H9 (cell line): ENCODE measurements around the gene ATP12A. TPM values are rescaled to one million over a fixed set of nuclear protein-coding genes. Genes with fewer than 3 reads are reported as not detected.

Source experiments
- DNase-seq: peaks from one replicate; pipeline ENCODE4 v3.0.0-alpha.2; 2017
- H2AFZ ChIP-seq: one replicate; pipeline ENCODE4 v1.6.1; 2013; ENCODE audit warnings: mild to moderate bottlenecking, low read length, control low read depth, moderate library complexity
- H2AK5ac ChIP-seq: 2 replicates; pipeline ENCODE4 v1.6.1; 2013; ENCODE audit warnings: low read length, control low read depth, mixed read lengths; ENCODE audit not compliant: insufficient read length
- H2BK120ac ChIP-seq: one replicate; pipeline ENCODE4 v1.6.1; 2013; ENCODE audit warnings: low read depth, mild to moderate bottlenecking, low read length, control low read depth, inconsistent platforms; ENCODE audit not compliant: poor library complexity, severe bottlenecking
- H2BK12ac ChIP-seq: 2 replicates; pipeline ENCODE4 v1.6.1; 2013; ENCODE audit warnings: low read length, control low read depth, mixed read lengths, low read depth; ENCODE audit not compliant: insufficient read length
- H2BK15ac ChIP-seq: 2 replicates; pipeline ENCODE4 v1.6.1; 2013; ENCODE audit warnings: low read depth, low read length, control low read depth
- H2BK20ac ChIP-seq: one replicate; pipeline ENCODE4 v1.6.1; 2013; ENCODE audit warnings: low read depth, mild to moderate bottlenecking, low read length, control low read depth, inconsistent platforms; ENCODE audit not compliant: poor library complexity, severe bottlenecking
- H2BK5ac ChIP-seq: 2 replicates; pipeline ENCODE4 v1.6.1; 2013; ENCODE audit warnings: low read length, control low read depth, mixed read lengths; ENCODE audit not compliant: insufficient read length
- H3K14ac ChIP-seq: 2 replicates; pipeline ENCODE4 v1.6.1; 2013; ENCODE audit warnings: low read length, control low read depth; ENCODE audit not compliant: insufficient read depth
- H3K18ac ChIP-seq: 2 replicates; pipeline ENCODE4 v1.6.1; 2013; ENCODE audit warnings: low read depth, mild to moderate bottlenecking, mixed read lengths, low read length, control low read depth; ENCODE audit not compliant: insufficient read length
- H3K23ac ChIP-seq: 2 replicates; pipeline ENCODE4 v1.6.1; 2013; ENCODE audit warnings: low read length, control low read depth, mixed read lengths, low read depth; ENCODE audit not compliant: insufficient read length
- H3K23me2 ChIP-seq: 2 replicates; pipeline ENCODE4 v1.6.1; 2013; ENCODE audit warnings: low read depth, mild to moderate bottlenecking, mixed read lengths, low read length, control low read depth; ENCODE audit not compliant: insufficient read length, poor library complexity, severe bottlenecking
- H3K27ac ChIP-seq: 2 replicates; pipeline ENCODE4 v1.5.1; 2013; ENCODE audit warnings: low read length, control low read depth, mixed read lengths, low read depth; ENCODE audit not compliant: insufficient read length
- H3K27me3 ChIP-seq: 2 replicates; pipeline ENCODE4 v1.6.1; 2013; ENCODE audit warnings: low read length, control low read depth, inconsistent platforms; ENCODE audit not compliant: insufficient read depth
- H3K4ac ChIP-seq: 2 replicates; pipeline ENCODE4 v1.6.1; 2013; ENCODE audit warnings: low read depth, mild to moderate bottlenecking, control low read depth, inconsistent platforms, low read length, moderate library complexity
- H3K4me1 ChIP-seq: 2 replicates; pipeline ENCODE4 v1.6.1; 2013; ENCODE audit warnings: low read length, control low read depth, inconsistent platforms; ENCODE audit not compliant: insufficient read depth
- H3K4me2 ChIP-seq: 2 replicates; pipeline ENCODE4 v1.6.1; 2013; ENCODE audit warnings: low read length, control low read depth, mixed read lengths; ENCODE audit not compliant: insufficient read length, insufficient read depth
- H3K56ac ChIP-seq: 2 replicates; pipeline ENCODE4 v1.6.1; 2013; ENCODE audit warnings: low read depth, mild to moderate bottlenecking, mixed read lengths, low read length, control low read depth; ENCODE audit not compliant: insufficient read length
- H3K79me1 ChIP-seq: 2 replicates; pipeline ENCODE4 v1.6.1; 2013; ENCODE audit warnings: low read depth, mild to moderate bottlenecking, moderate library complexity, low read length, control low read depth, inconsistent platforms; ENCODE audit not compliant: insufficient read depth, poor library complexity, severe bottlenecking
- H3K79me2 ChIP-seq: 2 replicates; pipeline ENCODE4 v1.6.1; 2013; ENCODE audit warnings: low read length, control low read depth, inconsistent platforms; ENCODE audit not compliant: insufficient read depth
- H3K9ac ChIP-seq: 2 replicates; pipeline ENCODE4 v1.6.1; 2013; ENCODE audit warnings: low read length, control low read depth, mixed read lengths; ENCODE audit not compliant: insufficient read length; ENCODE audit errors: extremely low read depth
- H3K9me3 ChIP-seq: one replicate; pipeline ENCODE4 v1.6.1; 2013; ENCODE audit warnings: low read depth, low read length, inconsistent platforms; ENCODE audit not compliant: control insufficient read depth
- H3T11ph ChIP-seq: one replicate; pipeline ENCODE4 v1.6.1; 2013; ENCODE audit warnings: mild to moderate bottlenecking, low read length, control low read depth, inconsistent platforms
- H4K20me1 ChIP-seq: one replicate; pipeline ENCODE4 v1.6.1; 2013; ENCODE audit not compliant: control insufficient read depth, insufficient read length, insufficient read depth
- H4K5ac ChIP-seq: 2 replicates; pipeline ENCODE4 v1.6.1; 2013; ENCODE audit warnings: low read depth, mild to moderate bottlenecking, mixed read lengths, low read length, control low read depth; ENCODE audit not compliant: insufficient read length
- H4K8ac ChIP-seq: replicated peaks from 2 replicates; pipeline ENCODE4 v1.6.1; 2013; ENCODE audit warnings: low read length, control low read depth, mixed read lengths, low read depth; ENCODE audit not compliant: insufficient read length
- H4K91ac ChIP-seq: 2 replicates; pipeline ENCODE4 v1.6.1; 2013; ENCODE audit warnings: low read depth, mild to moderate bottlenecking, moderate library complexity, mixed read lengths, low read length, control low read depth; ENCODE audit not compliant: insufficient read length
- H3K27ac Mint-ChIP-seq, 3 experiments: 2 replicates in 2 of 3; 3 replicates in 1 of 3; pipeline ENCODE4 v1.8.0; 2020 to 2021; ENCODE audit warnings: mixed read lengths in 3 of 3, mild to moderate bottlenecking in 1 of 3, moderate library complexity in 1 of 3
- H3K27me3 Mint-ChIP-seq: 2 replicates; pipeline ENCODE4 v1.8.0; 2021; ENCODE audit warnings: low read depth, mild to moderate bottlenecking, moderate library complexity, mixed read lengths
- H3K36me3 Mint-ChIP-seq, 3 experiments: 2 replicates in 2 of 3; 3 replicates in 1 of 3; pipeline ENCODE4 v1.8.0; 2020 to 2021; ENCODE audit warnings: low read depth in 3 of 3, mixed read lengths in 3 of 3; ENCODE audit not compliant: insufficient read depth in 1 of 3
- H3K4me1 Mint-ChIP-seq, 2 experiments: 2 replicates each; pipeline ENCODE4 v1.8.0; 2020; ENCODE audit warnings: mixed read lengths in 2 of 2
- H3K4me3 Mint-ChIP-seq, 2 experiments: 2 replicates in 1 of 2; 3 replicates in 1 of 2; pipeline ENCODE4 v1.8.0; 2020 to 2021; ENCODE audit warnings: mild to moderate bottlenecking in 2 of 2, mixed read lengths in 2 of 2, moderate library complexity in 1 of 2
- H3K9me3 Mint-ChIP-seq, 2 experiments: 2 replicates in 1 of 2; 3 replicates in 1 of 2; pipeline ENCODE4 v1.8.0; 2020; ENCODE audit warnings: mild to moderate bottlenecking in 2 of 2, mixed read lengths in 2 of 2, moderate library complexity in 1 of 2
- CTCF ChIP-seq: fragments of 200-600 bp; sonication (generic); conservative IDR thresholded peaks from 3 replicates; pipeline ENCODE4 v1.8.0; 2021; ENCODE audit warnings: antibody characterized with exemption, mild to moderate bottlenecking
- WGBS: extraction: QIAGEN DNeasy Blood & Tissue Kit; methylation state at CpG from one replicate; pipeline ENCODE4 v1.1.7; 2013; ENCODE audit warnings: missing lambda C conversion rate, low lambda C conversion rate, mixed read lengths; ENCODE audit not compliant: insufficient read length; ENCODE audit errors: extremely low coverage; 5-methylcytosine and 5-hydroxymethylcytosine counted together
- total RNA-seq: library from RNA; stranded (reverse); gene quantifications from 2 replicates; pipeline ENCODE4 v1.2.1, GENCODE V29; 2021

Gene ATP12A
- total RNA-seq, 1 experiment from 2014 or later, result 0.94 TPM

GRCh38 chr13:24713022-24713421 is 32.8 kb downstream of the ATP12A start:
- Histone ChIP-seq H2BK12ac (no peak overlapping the region), H3K18ac (no peak overlapping the region), H4K20me1 (no peaks in the 10 kb centered on the region), H3K9ac (no peak overlapping the region), H4K91ac (no peak overlapping the region), H3K14ac (no peak overlapping the region), H2BK120ac (no peak overlapping the region), H2BK5ac (no peak overlapping the region), H3K27me3 (no peaks in the 10 kb centered on the region), H2BK20ac (no peak overlapping the region), H3K27ac (no peak overlapping the region), H2BK15ac (no peak overlapping the region), H3K4me2 (no peak overlapping the region), H2AK5ac (no peak overlapping the region), H3T11ph (no peak overlapping the region), H2AFZ (no peak overlapping the region), H3K79me2 (no peaks in the 10 kb centered on the region), H3K23ac (no peak overlapping the region), H3K4ac (no peak overlapping the region), H3K9me3 (no peaks in the 10 kb centered on the region), H4K8ac (no peak overlapping the region), H3K23me2 (peaks cover 6% of the 10 kb centered on the region), H3K4me1 (no peaks in the 10 kb centered on the region), H3K79me1 (no peaks in the 10 kb centered on the region), H4K5ac (no peak overlapping the region), H3K56ac (no peak overlapping the region)
- H3K9me3 Mint-ChIP-seq, result no peaks in the 10 kb centered on the region
- H3K36me3 Mint-ChIP-seq, result no peaks in the 10 kb centered on the region; a peak in 1 of 7 replicates
- no peak overlapping the region for H3K4me3 Mint-ChIP-seq
- H3K27ac Mint-ChIP-seq, result no peak overlapping the region
- WGBS, result no CpG with 5 or more reads among the region's 2 CpGs
- DNase-seq, result no peak
- peaks cover 16 to 21% of the 10 kb centered on the region in 2 experiments for H3K4me1 Mint-ChIP-seq
- TF ChIP-seq CTCF, result no peak
- no peaks in the 10 kb centered on the region; the same call in none of the 2 replicates for H3K27me3 Mint-ChIP-seq
